H1 (cell line): ENCODE data around the gene TMIGD2. TPM values are rescaled to one million over a fixed set of nuclear protein-coding genes. Genes with fewer than 3 reads are reported as not detected.
A peak's percentile ranks its signal among the peaks of the same experiment; 100 is the strongest.

Source experiments
- CTCF ChIA-PET: fragments of 300-600 bp; sonication (Branson Sonifier 250); formaldehyde crosslinking; loops from one replicate; lab custom pipeline; 2021; ENCODE audit not compliant: partially characterized antibody; lab: Charles Lee
- POLR2A ChIA-PET: fragments of 300-600 bp; sonication (Branson Sonifier 250); formaldehyde crosslinking; loops from one replicate; lab custom pipeline; 2021; ENCODE audit warnings: inconsistent platforms; ENCODE audit not compliant: partially characterized antibody; lab: Charles Lee
- DNase-seq, 2 experiments: peaks; one replicate each; pipeline versions ENCODE4 v3.0.0 to v3.0.0-alpha.2; 2010 to 2022; ENCODE audit warnings: low spot score in 2 of 2, low read depth in 1 of 2, mixed read lengths in 1 of 2
- FAIRE-seq: peaks from 2 replicates; lab custom pipeline; 2011; peaks lifted over from hg19 to GRCh38; lab: Jason Lieb, UNC
- H2AFZ ChIP-seq: 2 replicates; pipeline ENCODE4 v1.8.1; 2012; ENCODE audit warnings: low read length, inconsistent platforms
- H2AK5ac ChIP-seq: 2 replicates; pipeline ENCODE4 v1.6.1; 2013; ENCODE audit warnings: low read depth, low read length
- H2BK120ac ChIP-seq: replicated peaks from 2 replicates; pipeline ENCODE3; 2013; ENCODE audit warnings: low read depth, low read length, inconsistent platforms
- H2BK12ac ChIP-seq: 2 replicates; pipeline ENCODE4 v1.6.1; 2013; ENCODE audit warnings: low read depth, low read length
- H2BK15ac ChIP-seq: 2 replicates; pipeline ENCODE4 v1.6.1; 2013; ENCODE audit warnings: low read length
- H2BK20ac ChIP-seq: 2 replicates; pipeline ENCODE4 v1.6.1; 2013; ENCODE audit warnings: low read length
- H2BK5ac ChIP-seq: 2 replicates; pipeline ENCODE4 v1.6.1; 2013; ENCODE audit warnings: low read depth, low read length
- H3K14ac ChIP-seq: 2 replicates; pipeline ENCODE4 v1.6.1; 2013; ENCODE audit warnings: inconsistent platforms; ENCODE audit not compliant: insufficient read length
- H3K18ac ChIP-seq: 2 replicates; pipeline ENCODE4 v1.6.1; 2013; ENCODE audit warnings: low read length; ENCODE audit errors: extremely low read depth
- H3K23ac ChIP-seq: 2 replicates; pipeline ENCODE4 v1.6.1; 2013; ENCODE audit warnings: inconsistent platforms; ENCODE audit not compliant: insufficient read length
- H3K23me2 ChIP-seq: 2 replicates; pipeline ENCODE4 v1.6.1; 2013; ENCODE audit warnings: low read depth, low read length
- H3K27ac ChIP-seq: 2 replicates; pipeline ENCODE4 v1.6.1; 2011; ENCODE audit warnings: low read depth, low read length, inconsistent platforms
- H3K27me3 ChIP-seq, 4 experiments: replicated peaks in 1 of 4; 1 replicate in 1 of 4; 2 replicates in 3 of 4; pipeline versions ENCODE4 v1.6.1 to v1.8.1; 2011 to 2013; ENCODE audit warnings: low read length in 3 of 4, mild to moderate bottlenecking in 3 of 4, inconsistent platforms in 2 of 4, mixed read lengths in 2 of 4, moderate library complexity in 1 of 4; ENCODE audit not compliant: control insufficient read depth in 3 of 4, insufficient read depth in 3 of 4; ENCODE audit errors: extremely low read depth in 1 of 4
- H3K36me3 ChIP-seq, 4 experiments: 2 replicates each; pipeline versions ENCODE4 v1.6.1 to v1.8.1; 2011 to 2013; ENCODE audit warnings: mild to moderate bottlenecking in 4 of 4, low read length in 3 of 4, moderate library complexity in 2 of 4, control low read depth in 1 of 4, inconsistent platforms in 1 of 4; ENCODE audit not compliant: insufficient read depth in 4 of 4, control insufficient read depth in 2 of 4
- H3K4ac ChIP-seq: replicated peaks from 2 replicates; pipeline ENCODE3; 2013; ENCODE audit warnings: low read length, low read depth, mixed read lengths, inconsistent platforms; ENCODE audit not compliant: insufficient read length
- H3K4me1 ChIP-seq, 4 experiments: replicated peaks in 1 of 4; 1 replicate in 1 of 4; 2 replicates in 3 of 4; pipeline versions ENCODE4 v1.6.1 to v1.8.1; 2011 to 2013; ENCODE audit warnings: low read length in 3 of 4, inconsistent platforms in 2 of 4, mixed read lengths in 1 of 4; ENCODE audit not compliant: insufficient read depth in 4 of 4, control insufficient read depth in 3 of 4
- H3K4me2 ChIP-seq, 2 experiments: 2 replicates each; pipeline versions ENCODE4 v1.6.1 to v1.8.1; 2011 to 2013; ENCODE audit warnings: low read depth in 2 of 2, low read length in 2 of 2, control low read depth in 1 of 2, inconsistent platforms in 1 of 2, mild to moderate bottlenecking in 1 of 2; ENCODE audit not compliant: insufficient read depth in 1 of 2
- H3K4me3 ChIP-seq, 4 experiments: fragments of 200-600, 300-600 bp in 1 of 4; sonication (generic), shearing (Covaris generic), sonication (Bioruptor Twin) in 1 of 4; 2 replicates each; pipeline versions ENCODE4 v1.5.1 to v1.8.1; 2011 to 2016; ENCODE audit warnings: low read length in 4 of 4, low read depth in 3 of 4, control low read depth in 2 of 4, inconsistent platforms in 2 of 4, mild to moderate bottlenecking in 2 of 4, mixed read lengths in 1 of 4, moderate library complexity in 1 of 4; ENCODE audit not compliant: insufficient read depth in 2 of 4; ENCODE audit errors: extremely low read depth in 1 of 4
- H3K56ac ChIP-seq: replicated peaks from 2 replicates; pipeline ENCODE3; 2013; ENCODE audit warnings: low read depth, mild to moderate bottlenecking, mixed read lengths, low read length, inconsistent platforms; ENCODE audit not compliant: insufficient read length
- H3K79me1 ChIP-seq: 2 replicates; pipeline ENCODE4 v1.6.1; 2013; ENCODE audit warnings: low read depth, low read length, control low read depth
- H3K79me2 ChIP-seq, 2 experiments: 2 replicates each; pipeline versions ENCODE4 v1.6.1 to v1.8.1; 2012 to 2013; ENCODE audit warnings: low read length in 2 of 2, mild to moderate bottlenecking in 2 of 2, inconsistent platforms in 1 of 2; ENCODE audit not compliant: insufficient read depth in 2 of 2, control insufficient read depth in 1 of 2
- H3K9ac ChIP-seq, 4 experiments: replicated peaks in 1 of 4; 1 replicate in 1 of 4; 2 replicates in 3 of 4; pipeline versions ENCODE4 v1.6.1 to v1.8.1; 2011 to 2013; ENCODE audit warnings: low read depth in 3 of 4, low read length in 3 of 4, control low read depth in 2 of 4, mild to moderate bottlenecking in 2 of 4, moderate library complexity in 2 of 4, inconsistent platforms in 1 of 4; ENCODE audit errors: extremely low read depth in 1 of 4
- H3K9me3 ChIP-seq, 2 experiments: 2 replicates each; pipeline versions ENCODE4 v1.6.1 to v1.8.1; 2012 to 2013; ENCODE audit warnings: mild to moderate bottlenecking in 2 of 2, moderate library complexity in 2 of 2, control low read depth in 1 of 2, inconsistent platforms in 1 of 2, low read depth in 1 of 2, low read length in 1 of 2, mixed read lengths in 1 of 2; ENCODE audit not compliant: insufficient read depth in 2 of 2
- H4K20me1 ChIP-seq, 2 experiments: replicated peaks in 1 of 2; 2 replicates each; pipeline versions ENCODE3 to v1.8.1; 2011 to 2013; ENCODE audit warnings: inconsistent platforms in 2 of 2, low read length in 2 of 2, mild to moderate bottlenecking in 1 of 2; ENCODE audit not compliant: insufficient read depth in 2 of 2, control insufficient read depth in 1 of 2
- H4K5ac ChIP-seq: 2 replicates; pipeline ENCODE4 v1.6.1; 2013; ENCODE audit warnings: low read length, low read depth, mixed read lengths, inconsistent platforms; ENCODE audit not compliant: insufficient read length
- H4K8ac ChIP-seq: 2 replicates; pipeline ENCODE4 v1.8.0; 2013; ENCODE audit warnings: mild to moderate bottlenecking, moderate library complexity, low read length, inconsistent platforms; ENCODE audit not compliant: insufficient read depth; ENCODE audit errors: extremely low read depth
- H4K91ac ChIP-seq: replicated peaks from 2 replicates; pipeline ENCODE3; 2013; ENCODE audit warnings: low read length, mixed read lengths, inconsistent platforms; ENCODE audit not compliant: insufficient read length
- KDM1A ChIP-seq: fragments of 200-600, 300-600 bp; sonication (generic); IDR thresholded peaks from 2 replicates; pipeline ENCODE4 v1.7.1; 2016; ENCODE audit warnings: mild to moderate bottlenecking, low read length, borderline replicate concordance
- RXRA ChIP-seq: IDR thresholded peaks from 2 replicates; pipeline ENCODE4 v1.6.1; 2011; ENCODE audit warnings: low read depth, mild to moderate bottlenecking, low read length, moderate library complexity; ENCODE audit not compliant: insufficient read depth
- TBP ChIP-seq: IDR thresholded peaks from 2 replicates; pipeline ENCODE4 v1.6.1; 2011; ENCODE audit warnings: low read depth, low read length, improper control_type of control experiment
- YY1 ChIP-seq: IDR thresholded peaks from 2 replicates; pipeline ENCODE4 v1.6.1; 2011; ENCODE audit warnings: low read depth, mild to moderate bottlenecking, low read length
- WGBS, 2 experiments: shearing (Covaris generic) in 1 of 2; methylation state at CpG; one replicate each; pipeline versions ENCODE4 v1.1.6 to v1.1.7; 2013 to 2015; ENCODE audit warnings: low lambda C conversion rate in 2 of 2, mixed read lengths in 2 of 2, inconsistent platforms in 1 of 2, low coverage in 1 of 2, missing lambda C conversion rate in 1 of 2; ENCODE audit not compliant: insufficient replicate concordance in 2 of 2, insufficient coverage in 1 of 2, insufficient read length in 1 of 2; ENCODE audit errors: extremely low coverage in 1 of 2, missing lambda C conversion rate in 1 of 2; 5-methylcytosine and 5-hydroxymethylcytosine counted together
- polyA plus RNA-seq, 7 experiments: library from polyadenylated mRNA; depleted of rRNA in 3 of 7; stranded (reverse) in 5 of 7; unstranded in 2 of 7; fragments of >200 nt in 5 of 7; fragments of 200-250 nt in 2 of 7; gene quantifications; 1 replicate in 5 of 7; 2 replicates in 1 of 7; 4 replicates in 1 of 7; pipeline versions ENCODE4 v1.2.1 to v1.2.3, GENCODE V29; 2011 to 2013; ENCODE audit warnings: missing spikeins in 2 of 7, mixed read lengths in 2 of 7
- total RNA-seq: library from RNA; stranded (reverse); fragmentation: NEBNext Ultra II Directional; extraction: Animal tissue kit (Norgen Biotek cat#: 25700); gene quantifications from 2 replicates; pipeline ENCODE4 v1.2.1, GENCODE V29; 2021
- TF ChIP-seq, protein P1 (sequence below), 3 experiments: IDR thresholded peaks; 1 replicate in 2 of 3; 2 replicates in 1 of 3; pipeline versions ENCODE4 v1.5.1 to v1.6.1; 2011; ENCODE audit warnings: low read length in 3 of 3, mild to moderate bottlenecking in 3 of 3, inconsistent platforms in 2 of 3, low read depth in 1 of 3, moderate library complexity in 1 of 3; ENCODE audit not compliant: insufficient read depth in 1 of 3; ENCODE audit errors: control extremely low read depth in 1 of 3

TMIGD2 gene
- total and polyA plus RNA-seq, 2 of the 8 experiments (the other 6 are each of a cell fraction or from before 2014, with no cell fraction given), result 0.39 to 0.41 TPM

DNA sequence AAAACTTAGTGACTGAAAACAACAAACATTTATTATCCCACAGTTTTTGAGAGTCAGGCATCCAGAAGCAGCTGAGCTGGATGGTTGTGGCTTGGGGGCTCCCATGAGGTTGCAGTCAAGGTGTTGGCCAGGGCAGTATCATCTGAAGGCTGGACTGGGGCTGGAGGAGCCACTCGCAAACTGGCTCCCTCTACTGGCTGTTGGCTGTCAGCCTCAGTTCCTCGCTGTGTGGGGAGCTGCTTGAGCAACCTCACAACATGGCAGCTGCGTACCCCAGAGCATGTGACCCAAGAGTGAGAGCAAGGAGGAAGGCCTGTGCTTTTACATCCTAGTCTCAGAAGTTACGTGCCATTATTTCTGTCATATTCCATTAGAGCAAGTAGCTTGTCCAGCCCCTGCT is 45.6 kb downstream of the TMIGD2 start:
- peaks cover 7 to 11% of the 10 kb centered on the region in 2 experiments; a peak in 3 of 4 replicates for H3K9me3 ChIP-seq
- FAIRE-seq, result no peak
- H3K36me3 ChIP-seq, result peaks cover 4 to 61% (median 34%) of the 10 kb centered on the region in 4 experiments; a peak in 7 of 8 replicates
- WGBS, 2 experiments, result 89% methylated on average over 4 of the region's 4 CpGs; no CpG with 5 or more reads in 1 of the 2 experiments
- no peak overlapping the region for H4K5ac ChIP-seq
- H3K56ac ChIP-seq, result no peak overlapping the region
- no peak overlapping the region for H2AK5ac ChIP-seq
- H2BK120ac ChIP-seq, result no peak overlapping the region
- no peaks in the 10 kb centered on the region for H3K4me1 ChIP-seq
- no peaks in the 10 kb centered on the region for H3K79me1 ChIP-seq
- H2AFZ ChIP-seq, result no peak overlapping the region
- no peak overlapping the region for H3K9ac ChIP-seq
- no peaks in the 10 kb centered on the region for H3K27me3 ChIP-seq
- no peak overlapping the region for H2BK12ac ChIP-seq
- no peak overlapping the region for H2BK15ac ChIP-seq
- H3K27ac ChIP-seq, result no peak overlapping the region
- no peak overlapping the region for H3K14ac ChIP-seq
- H3K23me2 ChIP-seq, result no peaks in the 10 kb centered on the region
- no peak overlapping the region for H3K18ac ChIP-seq
- H3K23ac ChIP-seq, result no peak overlapping the region
- ChIA-PET CTCF (interaction anchor here (0.9 to 4.2 kb wide), 7 partner anchors 11 to 97 kb away, joined by 3 to 27 read pairs (median 4); no protein-coding TSS in a partner anchor), POLR2A (interaction anchor here (2.6 to 3.9 kb wide), 2 partner anchors 8 to 11 kb away, joined by 7 to 16 read pairs; no protein-coding TSS in a partner anchor)
- H3K4me2 ChIP-seq, result no peak overlapping the region
- no peak overlapping the region for H4K91ac ChIP-seq
- H2BK5ac ChIP-seq, result no peak overlapping the region
- no peaks in the 10 kb centered on the region for H4K20me1 ChIP-seq
- TF ChIP-seq TBP (no peak), YY1 (peak; percentile 88), RXRA (no peak), KDM1A (0 out of 2 replicates have a peak, but pooled peaks have one; percentile 22)
- TF ChIP-seq, protein P1, sequence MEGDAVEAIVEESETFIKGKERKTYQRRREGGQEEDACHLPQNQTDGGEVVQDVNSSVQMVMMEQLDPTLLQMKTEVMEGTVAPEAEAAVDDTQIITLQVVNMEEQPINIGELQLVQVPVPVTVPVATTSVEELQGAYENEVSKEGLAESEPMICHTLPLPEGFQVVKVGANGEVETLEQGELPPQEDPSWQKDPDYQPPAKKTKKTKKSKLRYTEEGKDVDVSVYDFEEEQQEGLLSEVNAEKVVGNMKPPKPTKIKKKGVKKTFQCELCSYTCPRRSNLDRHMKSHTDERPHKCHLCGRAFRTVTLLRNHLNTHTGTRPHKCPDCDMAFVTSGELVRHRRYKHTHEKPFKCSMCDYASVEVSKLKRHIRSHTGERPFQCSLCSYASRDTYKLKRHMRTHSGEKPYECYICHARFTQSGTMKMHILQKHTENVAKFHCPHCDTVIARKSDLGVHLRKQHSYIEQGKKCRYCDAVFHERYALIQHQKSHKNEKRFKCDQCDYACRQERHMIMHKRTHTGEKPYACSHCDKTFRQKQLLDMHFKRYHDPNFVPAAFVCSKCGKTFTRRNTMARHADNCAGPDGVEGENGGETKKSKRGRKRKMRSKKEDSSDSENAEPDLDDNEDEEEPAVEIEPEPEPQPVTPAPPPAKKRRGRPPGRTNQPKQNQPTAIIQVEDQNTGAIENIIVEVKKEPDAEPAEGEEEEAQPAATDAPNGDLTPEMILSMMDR (IDR thresholded peaks at IDR 0.05; ENCODE audit: control extremely low read depth in 1 of 3, insufficient read depth in 1 of 3, low read depth in 1 of 3, low read length in 3 of 3), result peak; percentile 40 to 71 (median 66)
- TF ChIP-seq, all 59 proteins: peak for 3
- H3K79me2 ChIP-seq, result no peaks in the 10 kb centered on the region
- H2BK20ac ChIP-seq, result no peak overlapping the region
- no peak overlapping the region for H3K4me3 ChIP-seq
- no peak overlapping the region for H4K8ac ChIP-seq
- DNase-seq, result no peak
- H3K4ac ChIP-seq, result no peak overlapping the region
